HCT116 (cell line): ENCODE measurements around the gene KCNB1. TPM values are rescaled to one million over a fixed set of nuclear protein-coding genes. Genes with fewer than 3 reads are reported as not detected.

Experiments
- ATAC-seq: fragments of 200-7000 bp; cut with Tn5 transposase; 2 replicates; pipeline ENCODE4 v1.9.1; 2020; ENCODE audit warnings: mild to moderate bottlenecking, moderate library complexity
- BruUV-seq: library from RNA; stranded (reverse); fragments of 400-500 nt; replicated peaks from 2 replicates; lab custom pipeline; 2021; lab: Mats Ljungman, UMichigan
- CTCF ChIA-PET: fragments of 300-600 bp; sonication (Branson Sonifier 250); formaldehyde crosslinking; loops from one replicate; lab custom pipeline; 2021; ENCODE audit warnings: antibody characterized with exemption; lab: Charles Lee
- POLR2A ChIA-PET: fragments of 300-600, 350-600 bp; sonication (Branson Sonifier 250); formaldehyde crosslinking; loops from one replicate; lab custom pipeline; 2021; ENCODE audit warnings: antibody characterized with exemption; lab: Charles Lee
- RAD21 ChIA-PET, 2 experiments: fragments of 300-600 bp; sonication (Branson Sonifier 250); formaldehyde crosslinking; loops; one replicate each; lab custom pipeline; 2023; ENCODE audit warnings: low total read pairs in 2 of 2; ENCODE audit not compliant: uncharacterized antibody in 2 of 2, unreplicated experiment in 2 of 2, low non-redundant PET in 1 of 2; lab: Charles Lee
- DNase-seq: peaks from one replicate; pipeline ENCODE4 v3.0.0-alpha.2; 2010; ENCODE audit warnings: low read depth, low spot score
- H2AFZ ChIP-seq: fragments of 200-600 bp; shearing (Covaris generic), sonication (generic); 2 replicates; pipeline ENCODE4 v1.6.1; 2017; ENCODE audit warnings: low read depth, mixed run types, mixed read lengths, antibody characterized with exemption, low read length; ENCODE audit not compliant: poor library complexity, severe bottlenecking
- H3K27ac ChIP-seq: 2 replicates; pipeline ENCODE4 v1.5.1; 2012; ENCODE audit warnings: low read depth, low read length
- H3K27me3 ChIP-seq: fragments of 200-600 bp; sonication (generic); 2 replicates; pipeline ENCODE4 v1.6.1; 2016; ENCODE audit warnings: mixed run types, low read length, mixed read lengths; ENCODE audit not compliant: insufficient read depth
- H3K36me3 ChIP-seq, 2 experiments: fragments of 200-500 bp in 1 of 2; fragments of 200-600 bp in 1 of 2; sonication (Bioruptor generic) in 1 of 2; sonication (generic) in 1 of 2; 2 replicates each; pipeline versions ENCODE4 v1.5.1 to v1.6.1; 2014 to 2016; ENCODE audit warnings: low read length in 2 of 2, inconsistent platforms in 1 of 2, mixed read lengths in 1 of 2, mixed run types in 1 of 2; ENCODE audit not compliant: insufficient read depth in 2 of 2, control insufficient read depth in 1 of 2
- H3K4me1 ChIP-seq, 2 experiments: fragments of 200-600 bp in 1 of 2; sonication (generic) in 1 of 2; 2 replicates each; pipeline versions ENCODE4 v1.5.1 to v1.6.1; 2012 to 2017; ENCODE audit warnings: low read length in 2 of 2, inconsistent platforms in 1 of 2, mild to moderate bottlenecking in 1 of 2, mixed read lengths in 1 of 2, mixed run types in 1 of 2, moderate library complexity in 1 of 2; ENCODE audit not compliant: insufficient read depth in 2 of 2, control insufficient read depth in 1 of 2
- H3K4me2 ChIP-seq: fragments of 200-600 bp; sonication (generic); 2 replicates; pipeline ENCODE4 v1.6.1; 2017; ENCODE audit warnings: mixed run types, low read length, mixed read lengths
- H3K4me3 ChIP-seq, 2 experiments: fragments of 200-600 bp in 1 of 2; sonication (generic) in 1 of 2; replicated peaks in 1 of 2; 2 replicates each; pipeline ENCODE4 v1.5.1; 2011 to 2016; ENCODE audit warnings: low read length in 2 of 2, control low read depth in 1 of 2, low read depth in 1 of 2, mild to moderate bottlenecking in 1 of 2, mixed read lengths in 1 of 2, mixed run types in 1 of 2
- H3K79me2 ChIP-seq: fragments of 200-600 bp; sonication (generic); 2 replicates; pipeline ENCODE4 v1.6.1; 2017; ENCODE audit warnings: mild to moderate bottlenecking, mixed run types, low read length, moderate library complexity, mixed read lengths; ENCODE audit not compliant: insufficient read depth
- H3K9ac ChIP-seq: fragments of 200-600 bp; sonication (generic); 2 replicates; pipeline ENCODE4 v1.6.1; 2016; ENCODE audit warnings: low read length, mixed read lengths
- H3K9me2 ChIP-seq: fragments of 200-600 bp; sonication (generic), shearing (Covaris generic); 2 replicates; pipeline ENCODE4 v1.6.1; 2017; ENCODE audit warnings: mixed run types, mild to moderate bottlenecking, moderate library complexity; ENCODE audit not compliant: insufficient read depth
- H3K9me3 ChIP-seq, 2 experiments: fragments of 200-500 bp in 1 of 2; fragments of 200-600 bp in 1 of 2; sonication (Bioruptor generic) in 1 of 2; sonication (generic) in 1 of 2; 2 replicates each; pipeline ENCODE4 v1.6.1; 2014 to 2017; ENCODE audit warnings: low read length in 2 of 2, mixed read lengths in 2 of 2, inconsistent platforms in 1 of 2, low read depth in 1 of 2, mild to moderate bottlenecking in 1 of 2, mixed run types in 1 of 2, moderate library complexity in 1 of 2; ENCODE audit not compliant: control insufficient read depth in 1 of 2, insufficient read depth in 1 of 2
- H4K20me1 ChIP-seq: fragments of 200-600 bp; sonication (generic), shearing (Covaris generic); 2 replicates; pipeline ENCODE4 v1.6.1; 2017; ENCODE audit warnings: mixed run types, mild to moderate bottlenecking, moderate library complexity; ENCODE audit not compliant: insufficient read depth
- CBX3 ChIP-seq: IDR thresholded peaks from 2 replicates; pipeline ENCODE4 v1.6.1; 2012; ENCODE audit warnings: low read depth
- CTCF ChIP-seq, 3 experiments: fragments of 200-600 bp in 1 of 3; sonication (generic) in 1 of 3; IDR thresholded peaks in 2 of 3; conservative IDR thresholded peaks in 1 of 3; 2 replicates each; pipeline ENCODE4 v1.5.1; 2012 to 2017; ENCODE audit warnings: low read depth in 2 of 3, low read length in 2 of 3, antibody characterized with exemption in 1 of 3, borderline replicate concordance in 1 of 3, control low read depth in 1 of 3, mild to moderate bottlenecking in 1 of 3, mixed read lengths in 1 of 3, mixed run types in 1 of 3, moderate library complexity in 1 of 3; ENCODE audit not compliant: insufficient read depth in 1 of 3
- EGR1 ChIP-seq: IDR thresholded peaks from 2 replicates; pipeline ENCODE4 v1.6.1; 2012; ENCODE audit warnings: low read depth
- EZH2 ChIP-seq: fragments of 200-600 bp; sonication (generic); IDR thresholded peaks from 2 replicates; pipeline ENCODE4 v1.6.1; 2017; ENCODE audit warnings: antibody characterized with exemption, mixed run types
- EZH2phosphoT487 ChIP-seq: fragments of 200-600 bp; IDR thresholded peaks from 2 replicates; pipeline ENCODE4 v1.6.1; 2018; ENCODE audit warnings: antibody characterized with exemption, borderline replicate concordance
- FOSL1 ChIP-seq: IDR thresholded peaks from 2 replicates; pipeline ENCODE4 v1.6.1; 2012; ENCODE audit warnings: low read depth
- MAX ChIP-seq: IDR thresholded peaks from 2 replicates; pipeline ENCODE4 v1.6.1; 2012
- POLR2AphosphoS5 ChIP-seq: IDR thresholded peaks from 2 replicates; pipeline ENCODE4 v1.6.1; 2011; ENCODE audit warnings: mild to moderate bottlenecking, low read depth, low read length, moderate library complexity
- RAD21 ChIP-seq: IDR thresholded peaks from 2 replicates; pipeline ENCODE4 v1.6.1; 2012; ENCODE audit warnings: low read depth, mild to moderate bottlenecking
- SIN3A ChIP-seq: IDR thresholded peaks from 2 replicates; pipeline ENCODE4 v1.6.1; 2012; ENCODE audit warnings: low read depth
- SRF ChIP-seq: IDR thresholded peaks from 2 replicates; pipeline ENCODE4 v1.6.1; 2012; ENCODE audit warnings: low read depth
- TCF7L2 ChIP-seq: IDR thresholded peaks from 2 replicates; pipeline ENCODE4 v1.7.0; 2011; ENCODE audit warnings: borderline replicate concordance, inconsistent platforms; ENCODE audit not compliant: insufficient read depth, insufficient read length; ENCODE audit errors: extremely low read depth
- YY1 ChIP-seq: IDR thresholded peaks from 2 replicates; pipeline ENCODE4 v1.6.1; 2011; ENCODE audit warnings: low read length, low read depth, moderate library complexity, mild to moderate bottlenecking; ENCODE audit not compliant: insufficient replicate concordance; ENCODE audit errors: extremely low read depth
- ZBTB33 ChIP-seq: IDR thresholded peaks from 2 replicates; pipeline ENCODE4 v1.6.1; 2011; ENCODE audit warnings: mild to moderate bottlenecking, low read length, moderate library complexity; ENCODE audit not compliant: insufficient replicate concordance; ENCODE audit errors: extremely low read depth
- intact Hi-C: fragments of 100-400 bp; cut with micrococcal nuclease; formaldehyde crosslinking; loops from 2 replicates; pipeline ENCODE4 v1.10.0; 2022
- total RNA-seq: library from RNA; stranded (reverse); gene quantifications from one replicate; pipeline ENCODE4 v1.2.1, GENCODE V29; 2021; ENCODE audit not compliant: unreplicated experiment

Gene KCNB1
- total RNA-seq, 1 experiment from 2014 or later = 0.79 TPM

GRCh38 chr20:49461894-49462620 lies 20.4 kb downstream of the KCNB1 start:
- no peak overlapping the region for H3K27ac ChIP-seq
- intact Hi-C loops = no loop called here
- ChIA-PET POLR2A (no interaction called here), RAD21 (no interaction called here), CTCF (no interaction called here)
- no peaks in the 10 kb centered on the region for H4K20me1 ChIP-seq
- H2AFZ ChIP-seq = no peak overlapping the region
- no peaks in the 10 kb centered on the region for H3K27me3 ChIP-seq
- H3K79me2 ChIP-seq = no peaks in the 10 kb centered on the region
- H3K9me3 ChIP-seq = no peaks in the 10 kb centered on the region
- no peak for TF ChIP-seq EZH2phosphoT487
- no peak for TF ChIP-seq TCF7L2
- TF ChIP-seq RAD21 = no peak
- TF ChIP-seq MAX = no peak
- no peak overlapping the region for H3K9ac ChIP-seq
- H3K4me3 ChIP-seq = no peak overlapping the region
- H3K4me1 ChIP-seq = no peaks in the 10 kb centered on the region
- H3K9me2 ChIP-seq = no peaks in the 10 kb centered on the region
- no TSS peak for BruUV-seq
- no peak for ATAC-seq
- no peak for DNase-seq
- H3K36me3 ChIP-seq = no peaks in the 10 kb centered on the region
- no peak overlapping the region for H3K4me2 ChIP-seq

- Histone ChIP-seq H3K27ac (no peak overlapping the region), H3K9me2 (no peaks in the 10 kb centered on the region), H3K36me3 (no peaks in the 10 kb centered on the region), H3K27me3 (0 out of 2 replicates have a peak, but pooled peaks cover 5% of the 10 kb centered on the region), H3K4me1 (no peaks in the 10 kb centered on the region), H4K20me1 (no peaks in the 10 kb centered on the region), H3K79me2 (no peaks in the 10 kb centered on the region), H3K4me2 (no peak overlapping the region), H3K9me3 (no peaks in the 10 kb centered on the region), H2AFZ (no peak overlapping the region), H3K9ac (no peak overlapping the region), H3K4me3 (no peak overlapping the region)
- ATAC-seq (no peak), DNase-seq (no peak)
- RAD21 ChIA-PET = no interaction called here
- intact Hi-C loops = no loop called here
- no TSS peak for BruUV-seq
- CTCF ChIA-PET = no interaction called here
- POLR2A ChIA-PET = no interaction called here
- no peak for TF ChIP-seq YY1
- no peak for TF ChIP-seq SRF
- no peak for TF ChIP-seq EZH2phosphoT487
- TF ChIP-seq ZBTB33 = no peak
- TF ChIP-seq POLR2AphosphoS5 = no peak
- TF ChIP-seq EZH2 = no peak
- no peak for TF ChIP-seq SIN3A
- no peak for TF ChIP-seq TCF7L2
- TF ChIP-seq CBX3 = no peak
- no peak for TF ChIP-seq EGR1
- TF ChIP-seq CTCF (IDR thresholded peaks at IDR 0.05 in 2 of 3, conservative IDR thresholded peaks at IDR 0.05 in 1 of 3; ENCODE audit: borderline replicate concordance in 1 of 3, insufficient read depth in 1 of 3, low read depth in 2 of 3, low read length in 2 of 3) = no peak
- TF ChIP-seq FOSL1 = no peak
Measured at GRCh38 chr20:49460916-49461315, 21.6 kb downstream of the KCNB1 start.
